ENCODE measurements around the gene GAB2.

GRCh38 chr11:78381865-78382264 is 35.8 kb downstream of the GAB2 start:
- TF ChIP-seq CTCF (IDR thresholded peaks at IDR 0.05): no peak
- TF ChIP-seq POLR2A (IDR thresholded peaks at IDR 0.05): no peak
